GM21360 (cell line): ENCODE data around the gene PIAS2.
"Not testable (repeated sequence)": the region's sequence is repeated elsewhere in the genome, so short reads cannot be mapped to it uniquely, and the experiment has no call there.

Experiments used
- ATAC-seq: cut with Tn5 transposase; IDR thresholded peaks from one replicate; pipeline ENCODE4 v1.9.1; 2021; ENCODE audit warnings: mild to moderate bottlenecking, moderate library complexity; ENCODE audit not compliant: unreplicated experiment

The PIAS2 gene

DNA sequence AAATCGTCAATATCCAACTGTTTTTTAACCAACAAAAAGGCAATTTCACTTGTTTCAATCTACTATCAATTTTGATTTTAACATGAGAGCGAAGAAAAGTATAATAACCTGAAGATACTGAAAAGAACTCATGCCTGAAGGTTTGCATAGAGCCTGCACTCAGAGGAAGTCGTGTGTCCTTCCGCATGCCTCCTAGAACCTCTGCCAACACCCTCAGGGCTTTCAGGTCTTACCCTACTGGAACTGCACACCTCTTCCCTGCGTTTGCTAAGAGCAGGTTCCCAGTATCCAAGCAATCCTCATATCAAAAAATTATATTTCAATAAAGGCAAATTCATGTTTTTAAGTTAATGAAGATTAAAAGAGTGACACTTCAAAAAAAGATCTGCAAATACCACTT, 74.7 kb downstream of the PIAS2 start:
- ATAC-seq, result no peak

DNA sequence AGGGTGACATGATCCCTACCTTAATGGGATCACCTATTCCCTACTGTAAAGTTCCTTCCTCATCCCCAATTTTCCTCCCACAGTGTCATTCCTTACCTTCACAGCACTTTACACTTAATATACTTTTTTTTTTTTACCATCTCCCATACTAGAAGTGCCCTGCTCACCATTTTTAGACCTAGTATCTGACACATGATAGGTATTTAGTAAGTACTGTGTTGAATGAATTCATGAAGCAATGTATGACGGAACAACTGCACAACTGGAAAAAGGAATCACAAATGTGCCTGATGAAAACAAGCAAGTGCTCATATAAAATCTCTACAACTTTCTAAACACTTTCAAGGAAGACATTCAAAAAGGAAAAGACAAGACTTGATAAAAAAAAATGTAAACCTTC, 83.4 kb downstream of the PIAS2 start:
- ATAC-seq, result no peak

DNA sequence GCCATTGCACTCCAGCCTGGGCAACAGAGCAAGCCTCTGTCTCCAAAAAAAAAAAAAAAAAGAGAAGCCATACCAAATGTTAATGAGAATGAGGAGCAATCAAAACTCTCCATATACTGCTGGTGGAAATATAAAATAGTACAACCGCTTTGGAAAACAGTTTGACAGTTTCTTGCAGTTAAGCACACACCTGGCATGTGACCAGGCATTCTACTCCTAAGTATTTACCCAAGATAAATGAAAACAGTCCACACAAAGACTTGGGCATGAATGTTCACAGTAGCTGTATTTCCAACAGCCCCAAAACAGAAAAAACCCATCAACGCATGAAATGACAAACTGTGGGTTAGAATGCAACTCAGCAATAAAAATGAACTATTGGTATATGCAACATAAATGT, 84.5 kb downstream of the PIAS2 start:
- ATAC-seq, result no peak

DNA sequence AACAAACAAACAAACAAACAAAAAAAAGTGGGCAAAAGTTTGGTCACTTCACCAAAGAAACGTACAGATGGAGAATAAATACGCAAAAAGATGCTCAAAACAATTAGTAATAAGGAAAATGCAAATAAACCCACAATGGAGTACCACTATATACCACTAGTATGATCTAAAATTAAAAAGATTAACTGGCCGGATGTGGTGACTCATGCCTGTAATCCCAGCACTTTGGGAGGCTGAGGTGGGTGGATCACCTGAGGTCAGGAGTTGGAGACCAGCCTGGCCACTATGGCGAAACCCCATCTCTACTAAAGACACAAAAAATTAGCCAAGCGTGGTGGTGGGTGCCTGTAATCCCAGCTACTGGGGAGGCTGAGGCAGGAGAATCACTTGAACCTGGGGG, 84.9 kb downstream of the PIAS2 start:
- ATAC-seq, result not testable (repeated sequence)

DNA sequence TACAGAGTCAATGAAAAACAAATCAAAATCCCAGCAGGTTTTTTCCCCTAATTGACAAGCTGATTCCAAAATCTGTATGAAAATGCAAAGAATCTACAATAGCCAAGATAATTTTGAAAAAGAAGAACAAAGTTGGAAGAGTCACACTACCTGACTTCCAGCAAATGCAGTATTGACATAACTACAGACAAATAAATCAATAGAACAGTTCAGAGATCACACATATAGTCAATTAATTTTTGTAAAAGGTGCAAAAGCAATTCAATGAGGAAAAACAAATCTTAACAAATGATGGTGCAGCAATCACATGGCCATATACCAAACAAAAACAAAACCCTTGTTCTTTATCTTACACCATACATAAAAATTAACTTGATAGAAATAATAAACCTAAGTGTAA, 85.9 kb downstream of the PIAS2 start:
- ATAC-seq, result no peak

DNA sequence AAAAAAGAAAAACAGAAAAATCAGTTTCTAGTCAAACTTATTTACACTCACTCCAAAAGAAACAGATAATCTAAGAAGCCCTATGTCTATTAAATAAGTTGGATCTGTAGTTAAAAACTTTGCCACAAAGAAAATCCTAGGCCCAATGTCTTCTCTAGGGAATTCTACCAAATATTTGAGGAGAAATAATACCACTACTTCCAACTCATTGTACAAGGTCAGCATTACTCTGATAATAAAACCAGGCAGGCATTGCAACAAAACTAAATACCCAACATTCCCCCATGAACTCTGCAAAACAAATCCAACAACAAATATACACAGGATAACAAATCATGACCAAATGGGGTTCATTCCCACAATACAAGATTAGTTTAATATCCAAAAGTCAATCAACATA, 86.7 kb downstream of the PIAS2 start:
- ATAC-seq, result no peak

DNA sequence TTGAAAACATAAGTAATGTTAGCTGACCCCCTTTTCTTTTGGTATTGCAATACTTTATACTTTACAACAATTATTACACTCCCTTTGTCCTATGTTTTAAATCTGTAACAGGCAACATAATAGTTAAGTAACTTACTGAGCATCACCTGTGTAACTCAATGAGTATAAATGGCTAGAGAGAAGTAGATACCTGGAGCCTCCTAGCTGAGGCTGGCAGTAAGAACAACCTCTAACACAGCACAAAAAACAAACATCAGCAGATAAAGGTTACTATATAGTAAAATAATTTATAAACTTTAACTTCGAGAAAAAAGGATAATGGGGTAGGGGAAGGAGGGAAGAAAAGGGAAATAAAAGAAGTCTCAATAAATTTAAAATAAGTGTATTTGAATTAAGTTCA, 87.4 kb downstream of the PIAS2 start:
- no peak for ATAC-seq

DNA sequence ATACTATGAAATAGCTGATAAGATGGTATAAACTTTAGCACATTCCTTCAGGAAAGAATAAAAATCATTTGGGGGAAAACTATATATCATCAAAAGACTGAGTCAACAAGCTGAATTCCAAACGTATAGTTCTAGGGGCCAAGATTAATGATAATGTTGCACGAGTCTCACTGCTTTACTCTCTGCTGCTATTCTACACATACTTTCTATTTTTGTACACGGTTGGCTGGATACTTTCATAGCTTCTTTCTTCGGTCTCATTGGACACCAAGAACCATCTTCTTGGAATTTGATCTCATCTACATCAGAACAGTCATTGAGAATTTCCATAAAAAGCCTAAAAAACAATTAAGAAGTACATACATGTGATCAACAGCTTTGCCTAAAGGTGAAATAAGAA, 87.8 kb downstream of the PIAS2 start:
- no peak for ATAC-seq

DNA sequence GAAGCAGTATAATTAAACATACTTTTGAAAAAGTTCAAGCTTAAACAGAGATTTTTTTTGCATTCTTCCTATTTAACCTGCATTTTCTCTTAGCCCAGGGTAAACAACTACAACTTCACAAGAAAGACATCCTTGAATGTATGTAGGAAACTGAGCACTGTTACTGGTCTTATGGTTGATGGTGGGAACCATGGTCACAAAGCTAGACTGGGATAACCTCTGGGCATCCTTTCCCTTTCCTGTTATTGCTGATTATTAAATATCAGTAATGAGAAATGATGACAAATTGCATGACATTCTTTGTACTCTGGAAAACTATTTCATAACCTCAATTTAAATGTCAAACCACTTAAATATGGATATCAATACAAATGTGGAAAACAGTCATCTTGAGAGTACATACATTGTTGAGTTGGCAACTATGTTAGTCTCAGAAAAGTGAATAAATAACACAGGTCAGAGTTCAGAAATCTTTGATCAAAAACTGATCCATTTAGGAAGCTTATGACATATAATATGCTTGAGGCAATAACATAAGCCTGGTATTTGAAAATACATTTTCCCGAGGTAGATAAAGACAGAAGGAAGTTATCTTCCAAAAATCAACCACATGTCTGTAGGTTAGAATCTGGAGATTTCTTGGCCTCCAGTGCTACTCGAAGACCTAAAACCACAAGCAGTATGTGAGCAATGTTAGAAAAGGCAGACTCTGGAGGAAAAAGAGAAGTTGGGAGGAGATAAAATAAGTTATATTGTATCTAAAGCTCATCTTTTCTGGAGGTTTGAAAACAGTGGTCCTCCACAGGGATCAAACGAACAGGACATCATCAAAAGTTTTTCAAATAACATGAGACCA, 95.2 kb downstream of the PIAS2 start:
- no peak for ATAC-seq

DNA sequence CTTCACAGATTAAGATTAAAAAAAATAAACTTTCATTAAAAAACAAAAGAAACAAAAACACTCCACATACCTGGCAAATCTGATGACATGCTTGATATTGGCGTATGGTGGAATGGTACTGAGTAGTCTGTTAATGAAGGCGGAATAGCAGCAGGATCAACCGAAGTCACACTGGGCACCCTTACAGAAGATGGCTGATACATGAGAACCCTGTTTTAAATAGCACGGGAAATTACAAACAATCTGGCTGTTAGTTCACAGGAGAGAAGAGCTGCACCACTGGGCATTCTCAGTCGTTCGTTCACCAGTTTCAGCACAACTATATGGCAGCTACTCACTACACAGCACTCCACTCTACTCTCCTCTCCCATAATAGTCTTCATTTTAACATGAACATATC, 96.4 kb downstream of the PIAS2 start:
- no peak for ATAC-seq

DNA sequence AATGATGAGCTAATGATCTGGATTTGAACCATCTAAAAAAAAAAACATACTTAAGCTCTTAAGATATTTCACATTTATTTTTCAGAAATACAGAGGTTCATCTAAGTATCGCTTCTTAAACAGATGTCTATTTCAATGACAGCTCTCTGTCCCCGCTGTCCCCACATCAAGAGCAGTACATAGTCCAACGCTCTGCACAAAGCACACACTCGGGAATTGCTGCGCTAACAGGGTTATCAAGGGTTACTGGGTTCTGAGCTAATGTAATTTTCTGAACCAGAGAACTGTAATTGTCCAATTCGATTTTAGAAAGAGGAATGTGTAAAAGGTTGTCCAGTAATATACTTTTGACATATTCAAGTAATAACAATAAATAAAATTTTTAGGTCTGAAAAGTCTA, 101.6 kb downstream of the PIAS2 start:
- ATAC-seq, result no peak

DNA sequence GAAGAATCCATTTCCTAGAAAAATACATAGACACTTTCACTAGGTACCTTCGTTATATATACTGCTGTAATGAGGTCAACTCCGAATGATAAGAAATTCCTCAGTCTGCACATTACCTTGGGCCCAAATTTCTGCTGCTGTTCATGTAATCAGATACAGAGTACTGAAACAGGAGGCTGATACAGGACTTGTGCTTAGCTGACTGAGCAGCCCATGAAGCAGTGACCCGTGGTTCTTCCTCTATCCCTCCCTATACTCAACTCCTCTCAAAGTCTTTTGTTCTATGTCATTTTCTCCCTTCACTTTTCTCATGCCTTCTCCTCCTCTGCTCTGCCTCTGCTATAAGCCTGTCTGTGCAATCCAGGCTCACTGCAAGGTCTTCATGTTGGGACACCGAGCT, 102.9 kb downstream of the PIAS2 start:
- ATAC-seq, result no peak

DNA sequence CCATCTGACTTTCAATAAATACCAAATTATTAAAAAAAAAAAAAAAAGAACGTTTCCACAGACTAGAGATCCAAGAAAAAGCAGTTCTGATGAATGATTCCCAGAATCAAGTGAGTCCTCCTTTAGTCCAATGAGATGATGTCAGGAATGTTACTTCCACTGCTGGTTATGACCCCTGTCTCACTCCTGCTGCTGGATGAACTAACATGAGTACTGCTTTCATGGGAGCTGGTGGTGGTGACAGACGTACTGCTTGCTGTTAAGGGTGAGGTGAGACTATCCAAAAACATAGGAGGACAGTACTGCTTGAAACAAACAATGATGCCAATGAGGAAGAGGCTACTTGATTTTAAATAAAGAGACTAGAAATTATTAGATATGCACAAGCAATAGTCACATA, 105.0 kb downstream of the PIAS2 start:
- ATAC-seq, result no peak

DNA sequence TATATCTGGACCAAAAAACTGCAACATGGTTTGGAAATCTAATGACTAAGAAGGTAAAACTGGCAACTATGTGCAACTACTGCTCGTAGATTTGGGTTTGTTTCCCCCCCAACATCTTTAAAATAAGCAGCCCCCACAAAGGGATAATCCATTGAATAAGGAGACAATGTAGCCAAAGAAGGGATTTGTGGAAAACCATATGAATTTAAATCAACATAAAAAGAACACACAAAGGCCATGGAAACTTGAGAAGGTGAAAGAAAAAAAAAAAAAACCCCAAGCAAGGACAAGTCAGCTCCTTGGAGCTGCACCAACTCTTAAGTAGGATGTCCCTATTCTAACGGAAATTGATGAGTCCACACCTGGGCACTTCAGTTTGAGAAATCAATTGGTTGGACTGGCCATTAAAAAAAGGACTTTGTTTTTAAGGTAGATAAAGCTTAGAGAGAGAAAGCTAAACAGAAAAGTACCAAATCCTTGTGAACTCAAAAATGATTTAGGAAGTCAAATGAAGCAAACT, 106.8 kb downstream of the PIAS2 start:
- ATAC-seq, result no peak

DNA sequence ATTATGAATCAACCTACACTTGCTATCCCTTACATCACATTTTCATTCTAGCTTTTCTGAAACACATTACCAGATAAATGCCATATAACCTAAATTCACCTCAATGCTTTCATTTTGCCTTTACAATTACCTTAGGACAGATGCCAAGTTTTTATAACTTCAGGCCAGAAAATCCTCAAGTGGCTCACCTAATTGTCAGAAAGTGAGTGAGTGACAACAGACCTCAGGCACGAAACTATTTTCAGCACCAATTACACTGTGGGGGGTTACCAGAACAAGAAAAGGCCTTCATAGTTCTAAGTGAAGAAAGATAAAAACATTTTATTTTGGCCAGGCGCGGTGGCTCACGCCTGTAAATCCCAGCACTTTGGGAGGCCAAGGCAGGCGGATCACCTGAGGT, 108.2 kb downstream of the PIAS2 start:
- no peak for ATAC-seq

DNA sequence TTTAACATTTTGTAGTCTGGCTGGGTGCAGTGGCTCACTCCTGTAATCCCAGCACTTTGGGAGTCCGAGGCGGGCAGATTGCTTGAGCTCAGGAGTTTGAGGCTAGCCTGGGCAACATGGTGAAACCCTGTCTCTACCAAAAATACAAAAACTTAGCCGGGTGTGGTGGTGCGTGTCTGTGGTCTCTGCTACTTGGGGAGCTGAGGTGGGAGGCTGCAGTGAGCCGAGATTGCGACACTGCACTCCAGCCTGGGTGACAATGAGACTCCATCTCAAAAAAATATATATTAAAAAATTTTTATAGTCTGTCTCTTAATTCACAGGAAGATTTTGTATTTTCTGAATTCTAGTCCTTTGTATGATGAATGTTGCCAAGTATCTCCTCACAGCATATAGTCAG, 121.4 kb downstream of the PIAS2 start:
- not testable (repeated sequence) for ATAC-seq

DNA sequence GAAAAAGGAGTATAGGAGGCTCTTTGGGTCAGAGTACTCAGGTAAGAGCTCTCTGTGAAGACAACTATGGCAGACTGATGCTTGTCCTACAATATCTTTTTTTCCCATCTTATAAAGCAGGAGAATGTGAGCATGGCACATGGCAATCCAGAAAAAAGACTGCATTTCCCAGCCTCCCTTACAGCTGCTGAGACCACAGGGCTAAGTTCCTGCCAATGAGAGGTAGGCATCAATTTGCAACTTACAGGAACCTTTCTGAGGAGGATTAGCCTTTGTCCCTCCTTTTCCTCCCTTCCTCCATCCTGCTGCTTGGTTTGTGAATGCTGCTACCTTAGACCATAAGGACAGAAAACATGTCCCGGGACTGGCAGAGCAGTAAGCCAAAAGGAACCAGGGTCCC, 122.7 kb downstream of the PIAS2 start:
- ATAC-seq, result no peak

DNA sequence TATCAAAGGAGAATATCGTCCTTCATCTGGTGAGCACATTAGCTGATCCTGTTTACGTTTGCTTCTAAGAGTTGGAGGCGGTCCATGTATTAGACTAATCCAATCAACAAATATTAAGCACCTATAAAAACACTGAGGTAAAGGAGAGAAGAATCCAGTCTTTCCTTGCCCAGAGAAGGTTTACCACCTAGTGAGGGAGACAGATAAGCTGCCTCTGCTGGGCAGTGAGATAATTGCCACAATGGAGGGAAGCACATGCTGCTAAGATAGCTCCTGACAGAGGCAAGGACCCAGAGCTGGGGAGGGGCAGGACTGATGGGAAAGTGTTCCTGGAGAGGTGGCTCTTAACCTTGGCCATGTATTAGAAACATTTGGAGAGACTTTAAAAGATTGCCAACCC, 123.7 kb downstream of the PIAS2 start:
- ATAC-seq, result no peak

DNA sequence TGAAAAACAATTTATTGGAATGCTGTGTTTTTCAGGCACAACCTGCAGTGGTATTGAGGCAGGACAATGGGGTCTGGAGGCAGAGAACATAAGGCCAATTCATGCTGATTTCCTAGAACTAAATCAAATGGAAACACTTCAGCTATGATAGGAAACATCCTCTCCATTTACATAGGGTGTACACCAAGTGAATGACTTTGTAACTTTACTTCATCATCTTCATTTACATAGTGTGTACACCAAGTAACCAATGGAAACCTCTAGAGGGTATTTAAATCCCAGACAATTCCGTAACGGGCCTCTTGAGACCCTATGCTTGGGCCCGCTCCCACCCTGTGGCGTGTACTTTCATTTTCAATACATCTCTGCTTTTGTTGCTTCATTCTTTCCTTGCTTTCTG, 128.2 kb downstream of the PIAS2 start:
- no peak for ATAC-seq

DNA sequence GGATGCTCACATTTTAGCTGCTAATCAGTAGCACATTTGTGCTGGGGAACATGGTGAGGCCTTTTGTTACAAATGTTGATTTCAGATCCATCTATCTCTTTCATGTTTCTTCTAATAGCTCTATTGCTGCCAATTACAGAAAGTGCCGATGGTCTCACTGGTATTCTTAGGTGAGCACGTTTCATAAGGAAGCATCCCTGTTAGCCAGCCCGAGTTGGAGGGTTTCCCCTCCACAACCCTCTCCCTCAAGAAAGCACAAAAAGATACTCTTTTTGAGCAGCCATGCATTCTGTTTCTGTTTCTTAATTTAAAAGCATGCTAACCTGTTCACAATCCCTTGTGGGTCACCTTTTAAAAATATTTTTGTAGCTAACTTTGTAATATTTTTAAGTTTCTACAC, 129.6 kb downstream of the PIAS2 start:
- no peak for ATAC-seq

DNA sequence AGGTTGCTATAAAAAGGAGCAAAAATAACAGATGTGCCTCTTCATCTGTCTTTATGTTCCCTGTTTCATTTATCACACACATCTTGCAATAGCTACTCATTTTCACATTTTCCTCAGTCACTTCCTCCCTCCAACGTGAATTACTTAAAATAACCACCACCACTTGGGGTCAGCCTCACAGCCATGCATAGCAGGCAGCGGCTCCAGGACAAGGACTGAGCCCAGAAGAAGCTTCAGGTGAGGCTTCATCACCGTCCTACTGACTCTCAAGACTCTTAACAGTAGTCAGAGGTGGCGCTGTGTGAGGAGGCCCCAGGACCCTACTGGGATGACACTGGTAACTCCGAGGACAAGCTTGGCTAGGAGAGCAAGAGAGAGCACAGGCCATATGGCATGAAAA, 144.9 kb downstream of the PIAS2 start:
- no peak for ATAC-seq

DNA sequence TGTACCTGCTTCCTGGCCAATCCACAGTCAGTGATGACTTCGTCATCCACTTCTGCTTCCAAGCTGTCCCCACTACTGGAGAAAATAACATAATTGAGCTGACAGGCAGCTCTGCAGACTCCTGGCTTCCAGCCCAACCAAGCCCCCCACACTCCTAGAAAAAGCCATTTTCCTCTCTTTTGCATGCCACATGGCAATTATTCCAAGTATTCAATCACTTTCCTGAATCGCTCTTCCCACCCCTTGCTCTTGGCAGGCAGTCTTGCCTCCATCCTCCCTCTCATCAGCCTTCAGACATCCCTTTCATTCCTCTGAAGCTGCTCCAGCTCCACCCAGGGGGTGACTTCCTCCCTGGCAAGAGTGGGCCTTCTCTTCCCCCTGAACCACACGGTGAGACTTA, 146.2 kb downstream of the PIAS2 start:
- ATAC-seq, result no peak

DNA sequence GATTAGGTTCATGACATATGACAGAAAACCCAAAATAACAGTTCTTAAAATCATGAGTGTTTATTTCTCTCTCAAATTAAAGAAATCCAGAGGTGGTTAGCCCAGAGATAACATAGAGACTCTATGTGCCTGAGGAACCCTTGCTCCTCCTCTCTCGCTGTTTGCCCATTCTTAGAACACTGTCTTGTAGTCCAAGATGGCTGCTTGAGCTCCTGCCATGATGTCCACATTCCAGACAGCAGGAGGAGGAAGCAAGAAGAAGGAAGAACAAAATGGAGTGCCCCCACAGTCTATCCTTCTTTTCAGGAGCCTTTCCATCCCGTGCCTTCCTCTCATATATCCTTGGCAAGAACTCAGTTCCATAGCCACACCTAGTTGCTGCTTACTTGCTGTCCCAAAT, 146.6 kb downstream of the PIAS2 start:
- ATAC-seq, result no peak
